Measurements from ENCODE around the gene MPZL1. TPM values are rescaled to one million over a fixed set of nuclear protein-coding genes. Genes with fewer than 3 reads are reported as not detected.
A peak's percentile ranks its signal among the peaks of the same experiment; 100 is the strongest.

MPZL1 gene
- total RNA-seq, 4 donors from 2014 or later = 9.2 to 15.7 (median 11.7) TPM

DNA sequence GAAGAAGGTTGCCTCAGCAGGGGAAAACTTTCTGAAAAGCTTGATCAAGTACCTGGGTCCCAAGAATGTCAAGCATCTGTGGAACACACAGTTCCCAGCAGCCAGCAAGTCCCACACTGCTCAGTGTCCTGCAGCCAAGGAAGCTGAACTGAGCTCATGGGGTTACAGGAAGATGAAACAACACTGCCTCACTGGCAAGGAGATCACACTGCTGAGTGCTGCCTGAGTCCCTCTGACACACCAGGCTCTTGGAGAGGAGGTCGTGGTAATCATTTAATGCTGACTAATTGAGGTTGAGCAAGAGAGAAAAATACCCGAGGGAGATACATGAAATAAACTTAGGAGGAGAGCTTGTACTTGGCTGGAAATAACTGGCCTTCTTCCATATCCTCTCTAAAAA lies 75.2 kb downstream of the MPZL1 start:
- in situ Hi-C loops (cut with MboI; ENCODE audit: low sequenced_read_pairs in 4 of 4) = loop anchor here in 1 of 4 donors (5.0 kb wide), 1 partner anchor 80 kb away; no protein-coding TSS in a partner anchor
- H3K9me3 ChIP-seq = no peaks in the 10 kb centered on the region
- H3K36me3 ChIP-seq = no peaks in the 10 kb centered on the region
- H3K4me3 ChIP-seq = no peak overlapping the region
- ATAC-seq = peak; percentile 95 to 97
- peaks cover 19 to 30% of the 10 kb centered on the region in 2 donors for H3K4me1 ChIP-seq
- DNase-seq = peak; percentile 68 to 82
- TF ChIP-seq, protein P1, sequence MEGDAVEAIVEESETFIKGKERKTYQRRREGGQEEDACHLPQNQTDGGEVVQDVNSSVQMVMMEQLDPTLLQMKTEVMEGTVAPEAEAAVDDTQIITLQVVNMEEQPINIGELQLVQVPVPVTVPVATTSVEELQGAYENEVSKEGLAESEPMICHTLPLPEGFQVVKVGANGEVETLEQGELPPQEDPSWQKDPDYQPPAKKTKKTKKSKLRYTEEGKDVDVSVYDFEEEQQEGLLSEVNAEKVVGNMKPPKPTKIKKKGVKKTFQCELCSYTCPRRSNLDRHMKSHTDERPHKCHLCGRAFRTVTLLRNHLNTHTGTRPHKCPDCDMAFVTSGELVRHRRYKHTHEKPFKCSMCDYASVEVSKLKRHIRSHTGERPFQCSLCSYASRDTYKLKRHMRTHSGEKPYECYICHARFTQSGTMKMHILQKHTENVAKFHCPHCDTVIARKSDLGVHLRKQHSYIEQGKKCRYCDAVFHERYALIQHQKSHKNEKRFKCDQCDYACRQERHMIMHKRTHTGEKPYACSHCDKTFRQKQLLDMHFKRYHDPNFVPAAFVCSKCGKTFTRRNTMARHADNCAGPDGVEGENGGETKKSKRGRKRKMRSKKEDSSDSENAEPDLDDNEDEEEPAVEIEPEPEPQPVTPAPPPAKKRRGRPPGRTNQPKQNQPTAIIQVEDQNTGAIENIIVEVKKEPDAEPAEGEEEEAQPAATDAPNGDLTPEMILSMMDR (IDR thresholded peaks at IDR 0.05 in 4 of 5, conservative IDR thresholded peaks at IDR 0.05 in 1 of 5) = no peak
- no peak for TF ChIP-seq POLR2A (IDR thresholded peaks at IDR 0.05)
- peak overlapping the region; percentile 63 to 77 (median 66) for H3K27ac ChIP-seq
- no peaks in the 10 kb centered on the region for H3K27me3 ChIP-seq
- intact Hi-C loops (cut with DNase I; ENCODE audit: low total_unique reads) = no loop called here

DNA sequence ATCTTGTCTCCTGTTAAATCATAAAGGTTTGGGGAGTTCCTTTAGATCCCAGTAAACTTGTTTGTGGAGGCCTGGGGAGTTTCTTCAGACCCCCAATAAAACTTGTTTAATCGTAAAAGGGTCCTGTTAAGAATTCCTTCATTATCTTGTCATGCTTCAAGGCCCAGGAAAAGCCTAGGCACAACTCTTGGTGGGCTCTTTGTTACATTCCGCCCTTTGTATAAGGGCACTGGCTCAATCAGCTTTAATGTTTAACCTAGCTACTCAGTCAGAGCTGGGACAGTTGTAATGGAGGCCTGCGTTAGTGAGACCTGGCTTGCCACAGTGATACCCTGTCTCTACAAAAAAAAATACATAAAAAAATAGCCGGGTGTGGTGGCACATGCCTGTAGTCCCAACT lies 77.2 kb downstream of the MPZL1 start:
- Histone ChIP-seq H3K4me3 (no peak overlapping the region), H3K36me3 (no peaks in the 10 kb centered on the region), H3K4me1 (peaks cover 19 to 30% of the 10 kb centered on the region in 2 donors), H3K27ac (no peak overlapping the region), H3K9me3 (no peaks in the 10 kb centered on the region), H3K27me3 (no peaks in the 10 kb centered on the region)
- ATAC-seq (no peak), DNase-seq (no peak)
- intact Hi-C loops (cut with DNase I; ENCODE audit: low total_unique reads) = no loop called here
- in situ Hi-C loops (cut with MboI; ENCODE audit: low sequenced_read_pairs in 4 of 4) = loop anchor here in 1 of 4 donors (5.0 kb wide), 1 partner anchor 82 kb away; no protein-coding TSS in a partner anchor
- TF ChIP-seq POLR2A (IDR thresholded peaks at IDR 0.05) = no peak
- TF ChIP-seq, protein P1 (IDR thresholded peaks at IDR 0.05 in 4 of 5, conservative IDR thresholded peaks at IDR 0.05 in 1 of 5) = no peak

DNA sequence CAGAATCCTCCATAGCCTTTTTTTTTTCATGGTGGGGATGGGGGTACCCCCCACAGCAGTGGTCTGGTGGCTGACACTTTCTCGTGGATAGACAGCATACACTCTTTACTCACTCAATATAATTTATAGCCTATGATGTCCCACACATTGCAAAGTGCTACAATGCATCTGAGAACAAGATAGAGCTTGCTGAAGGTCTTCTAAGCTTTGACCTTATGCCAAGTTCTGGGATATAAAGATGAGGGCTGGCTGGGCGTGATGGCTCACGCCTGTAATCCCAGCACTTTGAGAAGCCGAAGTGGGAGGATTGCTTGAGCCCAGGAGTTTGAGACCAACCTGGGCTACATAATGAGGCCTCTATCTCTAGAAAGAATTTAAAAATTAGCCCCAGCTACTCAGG lies 78.0 kb downstream of the MPZL1 start:
- Histone ChIP-seq H3K36me3 (no peaks in the 10 kb centered on the region), H3K27ac (no peak overlapping the region), H3K4me1 (peaks cover 19 to 26% of the 10 kb centered on the region in 2 donors), H3K9me3 (no peaks in the 10 kb centered on the region), H3K4me3 (no peak overlapping the region), H3K27me3 (no peaks in the 10 kb centered on the region)
- TF ChIP-seq, protein P1 (IDR thresholded peaks at IDR 0.05 in 4 of 5, conservative IDR thresholded peaks at IDR 0.05 in 1 of 5) = no peak
- TF ChIP-seq POLR2A (IDR thresholded peaks at IDR 0.05) = no peak
- in situ Hi-C loops (cut with MboI; ENCODE audit: low sequenced_read_pairs in 4 of 4) (loop anchor here in 2 of 4 donors (5.0 to 25.0 kb wide), 4 partner anchors 77 to 288 kb away; partner anchors contain the start of gene MPZL1 (in 1 of the 2)), intact Hi-C loops (cut with DNase I; ENCODE audit: low total_unique reads) (loop anchor here (5.0 kb wide), 2 partner anchors 197 to 283 kb away; no protein-coding TSS in a partner anchor)
- no peak for DNase-seq
- no peak for ATAC-seq

DNA sequence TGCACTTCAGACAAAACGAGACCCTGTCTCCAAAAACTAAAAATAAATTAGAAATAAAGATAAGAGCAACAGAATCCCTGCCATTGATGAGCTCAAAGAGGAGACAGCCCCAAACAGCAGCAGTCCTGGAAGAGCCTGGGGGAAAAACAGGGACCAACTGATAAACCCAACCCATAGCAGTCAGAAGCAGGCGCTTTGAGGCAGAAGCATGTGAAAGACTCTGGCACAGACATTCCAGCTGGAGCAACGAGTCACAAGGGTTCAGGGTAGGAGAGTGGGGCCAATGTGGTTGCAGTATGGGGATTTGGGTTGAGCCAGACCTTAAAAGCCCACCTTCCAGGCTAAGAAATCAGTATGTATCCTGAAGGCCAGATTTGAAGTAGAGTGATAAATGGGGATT lies 78.5 kb downstream of the MPZL1 start:
- no peak for TF ChIP-seq POLR2A (IDR thresholded peaks at IDR 0.05)
- TF ChIP-seq, protein P1 (IDR thresholded peaks at IDR 0.05 in 4 of 5, conservative IDR thresholded peaks at IDR 0.05 in 1 of 5) = no peak
- in situ Hi-C loops (cut with MboI; ENCODE audit: low sequenced_read_pairs in 4 of 4) = loop anchor here in 2 of 4 donors (5.0 to 25.0 kb wide), 3 partner anchors 78 to 287 kb away; partner anchors contain the start of gene MPZL1 (in 1 of the 2)
- no peaks in the 10 kb centered on the region for H3K27me3 ChIP-seq
- H3K27ac ChIP-seq = no peak overlapping the region
- H3K4me3 ChIP-seq = no peak overlapping the region
- intact Hi-C loops (cut with DNase I; ENCODE audit: low total_unique reads) = loop anchor here (5.0 kb wide), 2 partner anchors 198 to 282 kb away; no protein-coding TSS in a partner anchor
- DNase-seq (no peak), ATAC-seq (no peak)
- H3K36me3 ChIP-seq = no peaks in the 10 kb centered on the region
- H3K4me1 ChIP-seq = peaks cover 19 to 21% of the 10 kb centered on the region in 2 donors
- H3K9me3 ChIP-seq = no peaks in the 10 kb centered on the region

All from gastrocnemius medialis (tissue), 4 donors.